PFSK-1 (cell line): Measurements from ENCODE around the gene ARHGAP10.

Experiments used
- FOXP2 ChIP-seq: optimal IDR thresholded peaks from 2 replicates; pipeline ENCODE3; 2011; ENCODE audit warnings: borderline replicate concordance, control low read depth, inconsistent platforms; ENCODE audit not compliant: insufficient read depth; ENCODE audit errors: extremely low read length, extremely low read depth
- POLR2AphosphoS5 ChIP-seq: IDR thresholded peaks from 2 replicates; pipeline ENCODE4 v1.6.1; 2012; ENCODE audit warnings: low read depth, mild to moderate bottlenecking, control low read depth, low read length, moderate library complexity
- SIN3A ChIP-seq: IDR thresholded peaks from 2 replicates; pipeline ENCODE4 v1.6.1; 2012; ENCODE audit warnings: mild to moderate bottlenecking, low read length, moderate library complexity, borderline replicate concordance; ENCODE audit not compliant: insufficient read depth
- TAF1 ChIP-seq: IDR thresholded peaks from 2 replicates; pipeline ENCODE4 v1.6.1; 2012; ENCODE audit warnings: low read length, control low read depth, borderline replicate concordance; ENCODE audit not compliant: insufficient read depth
- TF ChIP-seq, protein P1 (sequence below), 2 experiments: IDR thresholded peaks; 2 replicates each; pipeline versions ENCODE4 v1.6.1 to v1.8.0; 2011 to 2012; ENCODE audit warnings: low read depth in 2 of 2, low read length in 2 of 2, control low read depth in 1 of 2, inconsistent platforms in 1 of 2, mild to moderate bottlenecking in 1 of 2, moderate library complexity in 1 of 2; ENCODE audit not compliant: insufficient read depth in 1 of 2

ARHGAP10 gene

DNA sequence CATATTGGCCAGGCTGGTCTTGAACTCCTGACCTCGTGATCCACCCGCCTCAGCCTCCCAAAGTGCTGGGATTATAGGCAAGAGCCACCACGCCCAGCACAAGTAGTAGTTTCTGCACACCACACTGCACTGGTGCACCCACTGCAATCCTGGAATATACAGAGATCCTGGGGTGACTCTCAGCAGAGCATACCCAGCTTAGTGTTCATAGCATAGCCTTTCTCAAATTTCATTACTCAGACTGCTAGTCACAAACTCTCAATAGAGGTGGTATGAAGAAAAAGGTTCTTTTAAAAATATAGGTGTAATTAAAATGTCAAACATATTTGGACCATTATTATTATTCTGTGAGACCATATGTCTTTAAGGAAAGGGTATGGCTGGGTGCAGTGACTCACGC lies 6.2 kb upstream of the ARHGAP10 start:
- TF ChIP-seq POLR2AphosphoS5: no peak
- no peak for TF ChIP-seq TAF1
- no peak for TF ChIP-seq FOXP2
- TF ChIP-seq SIN3A: no peak
- TF ChIP-seq, protein P1, sequence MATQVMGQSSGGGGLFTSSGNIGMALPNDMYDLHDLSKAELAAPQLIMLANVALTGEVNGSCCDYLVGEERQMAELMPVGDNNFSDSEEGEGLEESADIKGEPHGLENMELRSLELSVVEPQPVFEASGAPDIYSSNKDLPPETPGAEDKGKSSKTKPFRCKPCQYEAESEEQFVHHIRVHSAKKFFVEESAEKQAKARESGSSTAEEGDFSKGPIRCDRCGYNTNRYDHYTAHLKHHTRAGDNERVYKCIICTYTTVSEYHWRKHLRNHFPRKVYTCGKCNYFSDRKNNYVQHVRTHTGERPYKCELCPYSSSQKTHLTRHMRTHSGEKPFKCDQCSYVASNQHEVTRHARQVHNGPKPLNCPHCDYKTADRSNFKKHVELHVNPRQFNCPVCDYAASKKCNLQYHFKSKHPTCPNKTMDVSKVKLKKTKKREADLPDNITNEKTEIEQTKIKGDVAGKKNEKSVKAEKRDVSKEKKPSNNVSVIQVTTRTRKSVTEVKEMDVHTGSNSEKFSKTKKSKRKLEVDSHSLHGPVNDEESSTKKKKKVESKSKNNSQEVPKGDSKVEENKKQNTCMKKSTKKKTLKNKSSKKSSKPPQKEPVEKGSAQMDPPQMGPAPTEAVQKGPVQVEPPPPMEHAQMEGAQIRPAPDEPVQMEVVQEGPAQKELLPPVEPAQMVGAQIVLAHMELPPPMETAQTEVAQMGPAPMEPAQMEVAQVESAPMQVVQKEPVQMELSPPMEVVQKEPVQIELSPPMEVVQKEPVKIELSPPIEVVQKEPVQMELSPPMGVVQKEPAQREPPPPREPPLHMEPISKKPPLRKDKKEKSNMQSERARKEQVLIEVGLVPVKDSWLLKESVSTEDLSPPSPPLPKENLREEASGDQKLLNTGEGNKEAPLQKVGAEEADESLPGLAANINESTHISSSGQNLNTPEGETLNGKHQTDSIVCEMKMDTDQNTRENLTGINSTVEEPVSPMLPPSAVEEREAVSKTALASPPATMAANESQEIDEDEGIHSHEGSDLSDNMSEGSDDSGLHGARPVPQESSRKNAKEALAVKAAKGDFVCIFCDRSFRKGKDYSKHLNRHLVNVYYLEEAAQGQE (IDR thresholded peaks at IDR 0.05; ENCODE audit: insufficient read depth in 1 of 2, low read depth in 2 of 2, low read length in 2 of 2): no peak

DNA sequence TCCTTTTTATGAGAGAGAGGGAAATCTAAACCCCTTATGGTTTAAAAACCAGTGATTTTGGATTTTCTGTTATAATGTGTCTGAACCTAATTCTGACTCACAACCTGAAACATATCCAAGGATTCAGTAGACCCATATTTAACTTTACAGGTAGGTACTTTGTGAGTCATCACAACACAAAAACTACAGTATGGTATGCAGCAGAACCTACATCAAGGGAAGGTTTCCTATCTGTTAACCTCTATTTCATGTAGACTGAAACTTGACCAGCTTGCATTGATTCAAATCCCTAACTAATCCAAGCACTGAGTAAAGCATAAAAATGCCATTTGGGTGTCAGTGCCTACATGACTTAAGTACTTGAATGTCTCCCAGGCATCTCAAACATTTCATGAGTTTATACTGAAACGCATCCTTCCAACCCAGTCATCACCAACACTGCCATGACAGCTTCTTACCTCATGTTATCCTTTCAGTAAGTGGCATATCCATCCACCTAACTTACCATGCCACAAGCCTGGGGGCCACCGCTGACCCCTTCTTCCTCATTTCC lies 4.3 kb upstream of the ARHGAP10 start:
- TF ChIP-seq POLR2AphosphoS5 (no peak), TAF1 (no peak), FOXP2 (no peak), SIN3A (no peak)
- TF ChIP-seq, protein P1 (IDR thresholded peaks at IDR 0.05; ENCODE audit: insufficient read depth in 1 of 2, low read depth in 2 of 2, low read length in 2 of 2): no peak

DNA sequence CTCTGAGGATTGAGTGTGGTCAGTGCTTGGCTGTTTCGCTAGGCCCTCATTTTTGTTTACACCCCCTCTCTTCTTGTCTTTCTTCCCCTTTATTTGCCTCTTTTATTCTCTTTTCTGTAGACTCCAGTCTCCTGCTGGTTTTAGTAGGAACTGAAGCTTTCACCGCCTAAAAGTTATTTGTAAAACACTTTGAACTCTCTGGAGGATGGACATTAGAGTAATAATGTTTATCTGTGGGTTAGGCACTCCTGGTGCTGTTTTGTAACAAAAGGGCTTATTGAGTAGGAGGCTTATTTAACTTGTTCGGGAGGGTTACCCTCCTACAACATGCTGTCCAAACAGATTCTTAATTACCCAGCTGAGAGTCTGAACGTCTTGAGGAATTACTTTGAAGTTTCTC lies 1.6 kb upstream of the ARHGAP10 start:
- TF ChIP-seq POLR2AphosphoS5 (no peak), FOXP2 (no peak), TAF1 (no peak), SIN3A (no peak)
- TF ChIP-seq, protein P1 (IDR thresholded peaks at IDR 0.05; ENCODE audit: insufficient read depth in 1 of 2, low read depth in 2 of 2, low read length in 2 of 2): no peak

DNA sequence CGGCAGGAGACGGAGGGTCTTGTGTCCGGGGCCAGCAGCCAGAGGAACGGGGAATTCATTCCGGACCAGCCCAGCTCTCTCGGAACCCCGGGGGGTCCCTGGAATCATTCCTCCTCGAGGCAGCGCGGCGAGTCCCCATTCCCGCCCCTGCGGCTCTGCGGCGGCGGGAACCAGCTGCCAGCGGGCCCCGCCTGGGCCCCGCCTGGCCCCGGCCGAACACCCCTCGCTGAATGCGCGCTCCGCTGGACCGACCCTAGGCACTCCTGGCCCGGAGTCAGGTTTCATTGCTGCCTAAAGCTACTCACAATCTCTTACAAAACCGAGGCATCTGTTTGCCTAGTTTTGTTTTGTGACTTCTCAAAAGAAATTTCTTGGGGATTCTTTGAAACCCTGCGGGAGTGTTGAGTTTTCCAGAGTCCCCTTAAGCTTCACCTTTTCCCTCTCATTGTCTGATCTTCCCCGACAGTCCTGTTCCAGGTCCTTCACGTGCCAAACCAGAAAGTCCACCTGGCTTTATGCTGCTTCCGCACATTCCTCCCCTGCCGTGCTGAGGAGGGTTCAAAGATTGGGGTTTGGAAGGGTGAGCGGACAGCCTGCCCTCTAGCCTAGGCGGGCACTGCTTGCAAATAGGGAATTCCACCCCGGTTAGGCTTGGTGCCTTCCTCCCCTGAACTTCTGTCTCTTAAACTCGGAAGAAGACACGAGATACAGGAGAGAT lies 789 bp downstream of the ARHGAP10 start:
- TF ChIP-seq FOXP2 (no peak), SIN3A (no peak)
- TF ChIP-seq, protein P1 (IDR thresholded peaks at IDR 0.05; ENCODE audit: insufficient read depth in 1 of 2, low read depth in 2 of 2, low read length in 2 of 2): no peak
